NCI-H226 (cell line): Measurements from ENCODE around the gene RPL38.

Experiments
- DNase-seq: peaks from one replicate; pipeline ENCODE4 v3.0.0-alpha.2; 2015

RPL38 gene

GRCh38 chr17:74203439-74204240 is at the start of gene RPL38:
Gene RPL38, plus strand, starts transcription at chr17:74203678. Its CDS starts 278 bp downstream, at chr17:74203956.
- DNase-seq, result peak; percentile 91

- DNase-seq, result no peak
Measured at GRCh38 chr17:74153821-74154430, 49.6 kb upstream of the RPL38 start.

- DNase-seq, result no peak
Measured at GRCh38 chr17:74156878-74157277, 46.6 kb upstream of the RPL38 start.

DNA sequence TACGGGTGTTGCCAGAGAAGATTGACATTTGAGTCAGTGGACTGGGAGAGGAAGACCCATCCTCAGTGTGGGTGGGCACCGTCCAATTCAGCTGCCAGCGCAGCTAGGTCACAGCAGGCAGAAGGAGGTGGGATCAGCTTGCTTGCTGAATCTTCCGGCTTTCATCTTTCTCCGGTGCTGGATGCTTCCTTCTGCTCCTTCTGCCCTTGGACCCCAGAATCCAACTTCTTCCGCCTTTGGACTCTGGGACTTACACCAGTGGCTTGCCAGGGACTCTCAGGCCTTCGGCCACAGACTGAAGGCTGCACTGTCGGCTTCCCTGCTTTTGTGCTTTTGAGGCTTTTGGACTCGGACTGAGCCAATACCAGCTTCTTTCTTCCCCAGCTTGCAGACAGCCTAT is 46.1 kb upstream of the RPL38 start:
- DNase-seq, result no peak

DNA sequence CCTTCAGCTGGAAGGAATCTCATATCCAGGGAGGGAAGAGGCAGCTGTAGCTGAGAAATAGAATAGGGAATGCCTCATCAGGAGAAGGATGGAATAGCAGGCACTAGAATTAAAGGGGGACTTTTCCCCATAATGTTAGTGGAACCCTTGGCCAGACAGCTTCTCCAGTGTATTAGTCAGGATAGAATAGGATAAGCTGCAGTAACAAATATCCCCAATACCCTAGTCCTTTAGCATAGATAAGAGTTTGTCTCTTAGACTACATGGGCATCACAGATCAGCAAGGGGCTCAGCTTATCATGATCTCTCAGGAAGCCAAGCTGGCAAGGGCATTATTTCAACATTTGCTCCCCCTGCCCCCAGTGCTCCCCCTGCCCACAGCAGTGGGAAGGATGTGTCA is 44.7 kb upstream of the RPL38 start:
- no peak for DNase-seq

DNA sequence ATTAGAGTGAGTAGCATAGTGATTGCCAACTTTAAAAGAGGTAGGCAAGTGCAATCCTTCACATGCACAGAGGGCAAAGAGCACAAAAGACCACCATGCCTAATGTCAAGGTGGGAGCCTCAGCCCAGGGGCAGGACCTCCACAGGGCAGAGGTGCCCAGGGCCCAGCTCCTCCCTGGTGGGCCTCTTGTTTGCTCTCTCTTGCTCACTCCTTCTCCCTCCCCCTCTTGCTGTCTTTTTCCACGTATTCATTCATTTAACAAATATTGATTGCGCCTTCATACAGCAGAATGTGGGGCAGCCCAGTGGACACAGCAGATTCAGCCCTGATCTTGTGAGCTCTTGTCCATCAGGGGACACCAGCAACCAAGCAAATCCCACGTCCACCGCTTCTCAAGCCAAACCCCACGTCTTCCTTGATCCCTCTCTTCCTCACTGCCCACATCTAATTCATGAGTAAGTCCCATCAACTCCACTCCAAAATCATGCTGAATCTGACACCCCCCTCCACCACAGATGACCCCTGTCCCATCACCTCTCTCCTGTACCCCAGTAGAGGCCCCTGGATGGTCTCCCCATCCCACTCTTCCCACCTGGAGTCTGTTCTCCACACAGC is 44.1 kb upstream of the RPL38 start:
- DNase-seq, result no peak

DNA sequence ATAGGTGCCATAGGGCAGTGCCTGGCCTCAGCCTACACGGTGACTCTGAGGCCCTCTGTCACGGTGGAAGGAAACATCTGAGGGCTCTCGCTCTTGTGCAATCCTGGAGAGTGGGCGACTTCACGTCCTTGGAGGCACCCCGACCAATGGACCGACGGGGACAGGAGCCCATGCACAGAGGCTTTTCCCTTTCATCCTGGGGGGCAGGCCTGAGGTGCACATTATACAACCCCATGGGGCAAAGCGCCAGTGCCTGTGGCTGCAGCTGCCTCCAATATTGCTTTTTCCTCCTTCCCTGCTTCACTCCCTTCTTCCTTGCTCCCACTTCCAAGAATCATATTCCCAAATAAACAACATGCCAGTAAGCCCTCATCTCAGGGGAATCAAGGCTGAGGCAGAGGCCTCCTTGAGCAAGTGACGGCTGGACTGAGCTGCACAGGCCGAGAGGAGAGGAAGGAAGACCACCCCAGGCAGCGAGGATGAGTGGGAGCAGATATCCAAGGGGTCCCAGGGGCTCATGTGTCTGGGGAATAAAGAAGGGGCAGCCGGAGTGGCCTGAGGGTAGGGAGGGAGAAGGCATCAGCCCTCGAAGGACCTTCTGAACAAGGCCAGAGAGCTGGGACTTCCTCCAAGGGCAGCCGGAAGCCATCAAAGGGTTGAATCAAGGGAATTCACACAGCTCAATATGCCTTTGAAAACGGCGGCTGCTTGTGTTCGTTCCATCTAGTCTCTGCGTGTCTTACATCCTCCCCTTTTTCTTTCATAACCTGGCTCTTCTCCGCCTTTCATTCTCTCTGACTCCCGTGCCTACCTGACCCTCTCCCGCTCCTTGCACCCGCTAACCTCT is 42.6 kb upstream of the RPL38 start:
- DNase-seq, result no peak

GRCh38 chr17:74161503-74161875 is 42.0 kb upstream of the RPL38 start:
- no peak for DNase-seq

DNA sequence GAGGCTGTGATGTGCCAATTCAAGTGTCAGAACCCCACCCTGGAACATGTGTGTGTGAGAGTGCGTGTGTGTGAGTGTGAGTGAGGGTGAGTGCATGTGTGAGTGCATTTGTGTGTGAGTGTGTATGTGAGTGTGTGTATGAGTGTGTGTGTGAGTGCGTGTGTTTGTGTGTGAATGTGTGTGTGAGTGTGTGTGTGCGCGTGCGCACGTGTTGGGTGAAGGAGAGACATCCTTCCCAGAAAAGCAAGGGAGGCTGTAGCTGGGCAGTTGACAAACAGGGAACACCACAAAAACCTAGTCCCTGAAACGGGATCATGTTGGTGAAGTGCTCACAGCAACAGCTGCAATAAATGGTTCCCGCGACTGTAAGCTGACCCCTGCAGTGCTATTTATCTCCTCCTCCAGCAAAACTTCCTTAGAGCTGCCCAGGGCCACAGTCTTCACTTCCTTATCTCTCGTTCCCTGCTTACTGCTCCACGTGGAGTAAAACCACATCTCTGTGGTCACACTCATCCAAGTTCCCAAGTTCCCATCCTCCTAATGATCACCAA is 40.1 kb upstream of the RPL38 start:
- no peak for DNase-seq

DNA sequence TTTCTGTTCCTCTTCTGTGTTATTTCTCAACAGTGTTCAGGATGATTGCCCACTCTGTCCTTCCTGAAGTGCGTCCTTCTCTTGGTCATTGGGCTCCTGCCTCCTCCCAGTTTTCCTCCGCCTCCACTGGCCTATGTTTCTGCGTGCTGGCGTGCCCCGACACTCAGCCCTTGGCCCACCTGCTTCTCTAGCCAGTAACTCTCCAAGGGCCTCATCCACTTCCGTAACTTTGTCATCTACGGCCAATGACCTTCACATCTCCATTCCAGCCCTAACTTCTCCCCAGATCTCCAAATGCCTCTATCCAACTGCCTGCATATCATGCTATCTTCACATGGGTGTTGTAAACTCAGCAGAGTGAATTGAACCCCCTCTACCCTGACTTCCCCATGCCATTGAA is 39.6 kb upstream of the RPL38 start:
- no peak for DNase-seq

GRCh38 chr17:74164446-74165045 is 38.9 kb upstream of the RPL38 start:
- DNase-seq, result no peak

DNA sequence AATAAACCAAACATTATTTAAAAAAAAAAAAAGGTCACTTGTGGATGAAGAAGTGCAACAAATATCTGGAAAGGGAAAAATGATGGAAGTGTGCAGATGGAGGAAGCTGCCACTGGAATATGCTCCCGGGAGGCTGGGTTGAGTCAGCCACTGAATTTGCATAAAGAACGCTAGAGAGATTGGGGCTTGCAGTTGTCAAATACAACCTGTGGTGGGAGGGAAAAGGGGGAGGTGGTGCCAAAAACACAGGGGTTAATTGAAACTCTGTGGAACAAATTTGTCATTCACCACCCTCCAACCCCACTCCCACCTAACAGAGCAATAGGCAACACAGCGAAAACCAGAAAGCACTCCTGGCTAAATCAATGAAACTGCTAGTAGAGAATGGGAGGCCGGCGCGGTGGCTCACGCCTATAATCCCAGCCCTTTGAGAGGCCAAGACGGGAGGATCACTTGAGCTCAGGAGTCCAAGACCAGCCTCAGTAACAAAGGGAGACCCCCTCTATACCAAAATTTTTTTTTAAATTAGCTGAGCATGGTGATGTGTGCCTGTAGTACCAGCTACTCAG is 37.6 kb upstream of the RPL38 start:
- DNase-seq, result no peak

- no peak for DNase-seq
Measured at GRCh38 chr17:74170924-74171323, 32.6 kb upstream of the RPL38 start.

- DNase-seq, result no peak
Measured at GRCh38 chr17:74172700-74173099, 30.8 kb upstream of the RPL38 start.

GRCh38 chr17:74176546-74177001 is 26.9 kb upstream of the RPL38 start:
- peak; percentile 49 for DNase-seq

DNA sequence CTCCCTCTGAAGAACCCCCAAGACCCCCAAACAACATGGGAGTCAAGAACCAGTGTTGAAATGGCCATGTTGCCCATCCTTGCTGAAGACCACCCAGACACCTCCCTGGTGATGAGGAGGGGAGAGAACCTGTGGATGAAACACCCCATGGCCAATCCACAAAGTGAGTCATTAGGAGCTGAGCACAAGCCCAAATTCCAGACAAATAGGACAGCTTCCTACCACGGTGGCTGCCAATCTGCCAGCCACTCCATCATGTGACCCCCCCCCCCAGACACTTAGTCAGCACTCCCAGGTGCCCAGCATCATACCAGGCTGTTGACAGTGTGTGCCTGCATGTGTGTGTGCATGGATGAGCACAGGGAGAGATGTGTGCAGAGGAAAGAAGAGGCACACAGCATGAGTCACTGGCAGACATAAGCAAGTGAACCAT is 26.4 kb upstream of the RPL38 start:
- DNase-seq, result peak; percentile 46

- no peak for DNase-seq
Measured at GRCh38 chr17:74179576-74179975, 23.9 kb upstream of the RPL38 start.

DNA sequence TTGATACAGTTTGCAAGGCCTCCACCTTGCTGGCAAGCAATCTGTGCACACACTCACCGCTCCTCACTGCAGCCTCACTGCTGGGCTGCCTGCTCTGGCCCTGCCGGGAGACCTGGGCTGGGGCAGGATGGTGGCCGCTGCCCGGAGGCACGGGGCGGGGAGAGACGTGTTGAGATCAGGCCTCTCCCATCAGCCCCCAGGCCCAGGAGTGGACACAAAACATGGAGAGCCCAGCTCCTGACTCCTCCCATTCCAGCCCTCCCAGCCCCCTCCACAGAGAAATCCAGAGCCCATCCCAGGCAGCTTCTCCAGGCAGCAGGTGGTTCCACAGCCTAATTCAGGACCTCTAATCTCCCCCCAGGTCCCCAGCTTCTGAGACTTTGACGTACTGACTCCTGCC is 23.1 kb upstream of the RPL38 start:
- DNase-seq, result no peak

DNA sequence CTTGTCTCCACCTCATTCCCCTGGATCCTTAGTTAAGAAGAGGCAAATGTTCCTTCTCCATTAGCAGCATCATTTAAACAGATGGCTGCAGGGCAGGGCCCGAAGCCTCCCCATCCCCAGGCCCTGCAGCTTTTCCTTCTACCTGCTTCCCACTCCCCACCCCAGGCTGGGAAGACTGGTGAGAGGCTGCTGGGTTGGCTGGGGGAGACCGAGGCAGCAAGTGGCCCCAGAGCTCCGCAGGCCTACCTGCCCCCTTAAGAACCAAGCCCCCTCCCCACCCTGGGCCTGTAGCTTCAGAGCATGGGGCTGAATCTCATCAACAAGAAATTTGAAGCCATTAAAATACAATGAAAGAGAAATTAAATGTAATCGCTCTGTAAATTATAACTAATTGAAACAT is 22.1 kb upstream of the RPL38 start:
- DNase-seq, result no peak

- DNase-seq, result no peak
Measured at GRCh38 chr17:74182041-74182723, 21.3 kb upstream of the RPL38 start.

DNA sequence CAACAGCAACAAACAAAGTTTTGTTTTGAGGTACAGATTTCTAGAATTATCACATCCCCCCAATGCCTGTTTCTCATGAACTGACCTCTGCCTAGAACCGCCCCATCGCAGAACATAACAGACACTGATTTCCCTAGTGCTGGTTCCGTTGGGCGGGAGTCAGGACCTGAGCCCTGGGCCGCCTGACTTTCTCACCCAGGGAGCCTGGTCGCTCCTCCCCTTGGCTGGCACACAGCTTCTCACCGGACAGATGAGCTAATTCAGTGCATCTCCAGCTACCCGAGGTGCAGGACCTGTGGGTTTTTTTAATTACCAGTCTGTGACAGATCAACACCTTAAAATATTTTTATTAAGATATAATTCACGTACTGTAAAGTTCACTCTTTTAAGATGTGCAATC is 20.1 kb upstream of the RPL38 start:
- DNase-seq, result no peak
